NCI-H1694 (cell line): ENCODE measurements around the gene COL15A1.
"Not testable (repeated sequence)": the region's sequence is repeated elsewhere in the genome, so short reads cannot be mapped to it uniquely, and the experiment has no call there.

Experiments
- DNase-seq: peaks from one replicate; lab custom pipeline; 2025; lab: John Stamatoyannopoulos, UW

COL15A1 gene

GRCh38 chr9:98994172-98995058 lies 50.7 kb downstream of the COL15A1 start:
- DNase-seq, result no peak

GRCh38 chr9:98995059-98995671 lies 51.5 kb downstream of the COL15A1 start:
- DNase-seq, result no peak

- DNase-seq, result no peak
Measured at GRCh38 chr9:98995971-98996504, 52.3 kb downstream of the COL15A1 start.

- DNase-seq, result no peak
Measured at GRCh38 chr9:98997604-98998003, 53.9 kb downstream of the COL15A1 start.

GRCh38 chr9:98998441-98999151 lies 54.9 kb downstream of the COL15A1 start:
- DNase-seq, result peak; percentile 8

GRCh38 chr9:98999152-98999525 lies 55.4 kb downstream of the COL15A1 start:
- no peak for DNase-seq

- DNase-seq, result peak; percentile 34
Measured at GRCh38 chr9:99000476-99001395, 57.0 kb downstream of the COL15A1 start.

GRCh38 chr9:99001892-99002291 lies 58.2 kb downstream of the COL15A1 start:
- no peak for DNase-seq

- DNase-seq, result no peak
Measured at GRCh38 chr9:99002706-99003105, 59.0 kb downstream of the COL15A1 start.

- no peak for DNase-seq
Measured at GRCh38 chr9:99003308-99003707, 59.6 kb downstream of the COL15A1 start.

GRCh38 chr9:99004115-99004514 lies 60.4 kb downstream of the COL15A1 start:
- no peak for DNase-seq

GRCh38 chr9:99004717-99005460 lies 61.2 kb downstream of the COL15A1 start:
- DNase-seq, result no peak

- DNase-seq, result no peak
Measured at GRCh38 chr9:99005651-99006050, 61.9 kb downstream of the COL15A1 start.

GRCh38 chr9:99006511-99006910 lies 62.8 kb downstream of the COL15A1 start:
- no peak for DNase-seq

- no peak for DNase-seq
Measured at GRCh38 chr9:99006979-99007378, 63.3 kb downstream of the COL15A1 start.

GRCh38 chr9:99008203-99008602 lies 64.5 kb downstream of the COL15A1 start:
- DNase-seq, result no peak

GRCh38 chr9:99010393-99010792 lies 66.7 kb downstream of the COL15A1 start:
- not testable (repeated sequence) for DNase-seq

GRCh38 chr9:99011161-99011709 lies 67.5 kb downstream of the COL15A1 start:
- no peak for DNase-seq

GRCh38 chr9:99012957-99013512 lies 69.3 kb downstream of the COL15A1 start:
- no peak for DNase-seq

- DNase-seq, result no peak
Measured at GRCh38 chr9:99013550-99013949, 69.8 kb downstream of the COL15A1 start.
